K562 (cell line): Measurements from ENCODE around the gene SPDEF. TPM values are rescaled to one million over a fixed set of nuclear protein-coding genes. Genes with fewer than 3 reads are reported as not detected.

Source experiments
- ESRRA ChIP-seq: fragments of 450-650 bp; IDR thresholded peaks from 2 replicates; pipeline ENCODE4 v1.6.1; 2014; ENCODE audit warnings: low read depth, mild to moderate bottlenecking, moderate library complexity, borderline replicate concordance
- HMGN3 ChIP-seq: IDR thresholded peaks from 2 replicates; pipeline ENCODE4 v1.6.1; 2011; ENCODE audit warnings: borderline replicate concordance, low read depth, mild to moderate bottlenecking, mixed read lengths, low read length; ENCODE audit not compliant: insufficient read length; ENCODE audit errors: extremely low read depth
- HNRNPH1 ChIP-seq: fragments of 200-400 bp; formaldehyde crosslinking; optimal IDR thresholded peaks from 2 replicates; pipeline ENCODE3; 2017; ENCODE audit warnings: low read depth, mild to moderate bottlenecking, low read length, moderate library complexity
- LEF1 ChIP-seq: fragments of 450-650 bp; IDR thresholded peaks from 2 replicates; pipeline ENCODE4 v1.6.1; 2016; ENCODE audit warnings: mild to moderate bottlenecking
- MAX ChIP-seq: sonication (generic); formaldehyde crosslinking; IDR thresholded peaks from 2 replicates; pipeline ENCODE4 v1.9.0; 2022; ENCODE audit warnings: mild to moderate bottlenecking, missing genetic modification reagents
- NR4A1 ChIP-seq, 2 experiments: fragments of 250-450 bp in 1 of 2; fragments of 450-650 bp in 1 of 2; sonication (Bioruptor Pico) in 1 of 2; IDR thresholded peaks; 2 replicates each; pipeline versions ENCODE4 v1.4.0 to v1.6.1; 2016 to 2020; ENCODE audit warnings: mild to moderate bottlenecking in 2 of 2, missing compliant biosample characterization in 1 of 2, missing genetic modification characterization in 1 of 2, moderate library complexity in 1 of 2
- POLR2A ChIP-seq: fragments of 450-650 bp; conservative IDR thresholded peaks from 2 replicates; pipeline ENCODE4 v1.6.1; 2016
- RAD21 ChIP-seq, 2 experiments: fragments of 250-450 bp in 1 of 2; fragments of 450-650 bp in 1 of 2; sonication (Bioruptor Pico) in 1 of 2; formaldehyde crosslinking in 1 of 2; IDR thresholded peaks in 1 of 2; conservative IDR thresholded peaks in 1 of 2; 2 replicates each; pipeline versions ENCODE4 v1.4.0 to v1.8.0; 2020 to 2022; ENCODE audit warnings: mild to moderate bottlenecking in 2 of 2, moderate library complexity in 1 of 2
- SREBF2 ChIP-seq: sonication (generic); formaldehyde crosslinking; IDR thresholded peaks from 2 replicates; pipeline ENCODE4 v1.4.0; 2020; ENCODE audit warnings: mild to moderate bottlenecking, missing genetic modification reagents
- STAT5B ChIP-seq: fragments of 250-450 bp; sonication (Bioruptor Pico); IDR thresholded peaks from 2 replicates; pipeline ENCODE4 v1.8.0; 2021; ENCODE audit warnings: mild to moderate bottlenecking, inconsistent platforms
- TFAM ChIP-seq: fragments of 250-450 bp; sonication (Bioruptor Pico); conservative IDR thresholded peaks from 2 replicates; pipeline ENCODE4 v1.5.0; 2021; ENCODE audit warnings: mild to moderate bottlenecking, moderate library complexity
- ZNF217 ChIP-seq: sonication (generic); formaldehyde crosslinking; IDR thresholded peaks from 2 replicates; pipeline ENCODE4 v1.8.0; 2022; ENCODE audit warnings: mild to moderate bottlenecking, missing genetic modification reagents
- ZNF445 ChIP-seq: fragments of 250-450 bp; sonication (Bioruptor Pico); IDR thresholded peaks from 2 replicates; pipeline ENCODE4 v1.4.0; 2020; ENCODE audit warnings: low read depth, mild to moderate bottlenecking, moderate library complexity
- ZSCAN29 ChIP-seq: fragments of 450-650 bp; IDR thresholded peaks from 2 replicates; pipeline ENCODE4 v1.6.1; 2017
- polyA plus RNA-seq, 8 experiments: library from polyadenylated mRNA; depleted of rRNA in 4 of 8; stranded (reverse) in 5 of 8; unstranded in 3 of 8; fragments of >200 nt; fragmentation: Nextera tagmentation in 2 of 8; fragmentation: Illumina TruSeq in 1 of 8; extraction: Ambion mirVana in 2 of 8; extraction: Trizol in 1 of 8; gene quantifications; 2 replicates each; pipeline versions ENCODE4 v1.2.1 to v1.2.3, GENCODE V29; 2011 to 2014; ENCODE audit warnings: inconsistent platforms in 1 of 8, missing spikeins in 1 of 8
- total RNA-seq, 7 experiments: library from RNA; depleted of rRNA in 6 of 7; stranded (reverse); fragments of >200 nt in 6 of 7; fragmentation: Illumina TruSeq in 2 of 7; extraction: Trizol in 2 of 7; gene quantifications; 2 replicates each; pipeline versions ENCODE4 v1.2.1 to v1.2.3, GENCODE V29; 2011 to 2021; ENCODE audit warnings: low replicate concordance in 1 of 7
- TF ChIP-seq, protein P1 (sequence below), 2 experiments: IDR thresholded peaks; 2 replicates each; pipeline ENCODE4 v1.6.1; 2012; ENCODE audit warnings: improper control_type of control experiment in 2 of 2, low read depth in 2 of 2, low read length in 2 of 2, borderline replicate concordance in 1 of 2
- TF ChIP-seq, protein P2 (sequence below): fragments of 450-650 bp; formaldehyde crosslinking; IDR thresholded peaks from 2 replicates; pipeline ENCODE4 v1.4.0; 2022; ENCODE audit warnings: missing genetic modification characterization
- TF ChIP-seq, protein P3 (sequence below): fragments of 450-650 bp; formaldehyde crosslinking; IDR thresholded peaks from 2 replicates; pipeline ENCODE4 v1.4.0; 2022; ENCODE audit warnings: mild to moderate bottlenecking, moderate library complexity
- TF ChIP-seq, protein P4 (sequence below), 2 experiments: IDR thresholded peaks in 1 of 2; conservative IDR thresholded peaks in 1 of 2; 2 replicates each; pipeline ENCODE4 v1.6.1; 2016; ENCODE audit warnings: low read depth in 2 of 2, mild to moderate bottlenecking in 1 of 2, missing compliant biosample characterization in 1 of 2, missing genetic modification characterization in 1 of 2, moderate library complexity in 1 of 2

SPDEF gene
- total and polyA plus RNA-seq, 9 of the 15 experiments (the other 6 are each of a cell fraction or from before 2014, with no cell fraction given): 0.04 to 0.12 (median 0.11) TPM; not detected in 5

- TF ChIP-seq ESRRA (peak; percentile 95; the same call in 1 of the 2 replicates), SREBF2 (CRISPR knock-in tag) (no peak), MAX (CRISPR knock-in tag) (no peak), HNRNPH1 (no peak), HMGN3 (peak; percentile 99), POLR2A (no peak), RAD21 (CRISPR knock-in tag; conservative IDR thresholded peaks at IDR 0.05 in 1 of 2, IDR thresholded peaks at IDR 0.05 in 1 of 2) (no peak; a peak in 1 of 4 replicates), NR4A1 (CRISPR knock-in tag; IDR thresholded peaks at IDR 0.05) (0 out of 2 replicates have a peak, but pooled peaks have one; percentile 57), NR4A1 (tag; IDR thresholded peaks at IDR 0.05) (0 out of 2 replicates have a peak, but pooled peaks have one; percentile 35), ZNF445 (CRISPR knock-in tag) (no peak), TFAM (no peak), LEF1 (peak; percentile 83), ZNF217 (CRISPR knock-in tag) (no peak), STAT5B (CRISPR knock-in tag) (no peak), ZSCAN29 (no peak)
- TF ChIP-seq, protein P1, sequence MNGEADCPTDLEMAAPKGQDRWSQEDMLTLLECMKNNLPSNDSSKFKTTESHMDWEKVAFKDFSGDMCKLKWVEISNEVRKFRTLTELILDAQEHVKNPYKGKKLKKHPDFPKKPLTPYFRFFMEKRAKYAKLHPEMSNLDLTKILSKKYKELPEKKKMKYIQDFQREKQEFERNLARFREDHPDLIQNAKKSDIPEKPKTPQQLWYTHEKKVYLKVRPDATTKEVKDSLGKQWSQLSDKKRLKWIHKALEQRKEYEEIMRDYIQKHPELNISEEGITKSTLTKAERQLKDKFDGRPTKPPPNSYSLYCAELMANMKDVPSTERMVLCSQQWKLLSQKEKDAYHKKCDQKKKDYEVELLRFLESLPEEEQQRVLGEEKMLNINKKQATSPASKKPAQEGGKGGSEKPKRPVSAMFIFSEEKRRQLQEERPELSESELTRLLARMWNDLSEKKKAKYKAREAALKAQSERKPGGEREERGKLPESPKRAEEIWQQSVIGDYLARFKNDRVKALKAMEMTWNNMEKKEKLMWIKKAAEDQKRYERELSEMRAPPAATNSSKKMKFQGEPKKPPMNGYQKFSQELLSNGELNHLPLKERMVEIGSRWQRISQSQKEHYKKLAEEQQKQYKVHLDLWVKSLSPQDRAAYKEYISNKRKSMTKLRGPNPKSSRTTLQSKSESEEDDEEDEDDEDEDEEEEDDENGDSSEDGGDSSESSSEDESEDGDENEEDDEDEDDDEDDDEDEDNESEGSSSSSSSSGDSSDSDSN (IDR thresholded peaks at IDR 0.05; ENCODE audit: borderline replicate concordance in 1 of 2, low read depth in 2 of 2, low read length in 2 of 2): peak; percentile 56 to 71; a peak in 2 of 4 replicates
- TF ChIP-seq, protein P2, sequence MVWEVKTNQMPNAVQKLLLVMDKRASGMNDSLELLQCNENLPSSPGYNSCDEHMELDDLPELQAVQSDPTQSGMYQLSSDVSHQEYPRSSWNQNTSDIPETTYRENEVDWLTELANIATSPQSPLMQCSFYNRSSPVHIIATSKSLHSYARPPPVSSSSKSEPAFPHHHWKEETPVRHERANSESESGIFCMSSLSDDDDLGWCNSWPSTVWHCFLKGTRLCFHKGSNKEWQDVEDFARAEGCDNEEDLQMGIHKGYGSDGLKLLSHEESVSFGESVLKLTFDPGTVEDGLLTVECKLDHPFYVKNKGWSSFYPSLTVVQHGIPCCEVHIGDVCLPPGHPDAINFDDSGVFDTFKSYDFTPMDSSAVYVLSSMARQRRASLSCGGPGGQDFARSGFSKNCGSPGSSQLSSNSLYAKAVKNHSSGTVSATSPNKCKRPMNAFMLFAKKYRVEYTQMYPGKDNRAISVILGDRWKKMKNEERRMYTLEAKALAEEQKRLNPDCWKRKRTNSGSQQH: no peak
- TF ChIP-seq, protein P3, sequence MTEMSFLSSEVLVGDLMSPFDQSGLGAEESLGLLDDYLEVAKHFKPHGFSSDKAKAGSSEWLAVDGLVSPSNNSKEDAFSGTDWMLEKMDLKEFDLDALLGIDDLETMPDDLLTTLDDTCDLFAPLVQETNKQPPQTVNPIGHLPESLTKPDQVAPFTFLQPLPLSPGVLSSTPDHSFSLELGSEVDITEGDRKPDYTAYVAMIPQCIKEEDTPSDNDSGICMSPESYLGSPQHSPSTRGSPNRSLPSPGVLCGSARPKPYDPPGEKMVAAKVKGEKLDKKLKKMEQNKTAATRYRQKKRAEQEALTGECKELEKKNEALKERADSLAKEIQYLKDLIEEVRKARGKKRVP: peak; percentile 51; the same call in 1 of the 2 replicates
- TF ChIP-seq, protein P4, sequence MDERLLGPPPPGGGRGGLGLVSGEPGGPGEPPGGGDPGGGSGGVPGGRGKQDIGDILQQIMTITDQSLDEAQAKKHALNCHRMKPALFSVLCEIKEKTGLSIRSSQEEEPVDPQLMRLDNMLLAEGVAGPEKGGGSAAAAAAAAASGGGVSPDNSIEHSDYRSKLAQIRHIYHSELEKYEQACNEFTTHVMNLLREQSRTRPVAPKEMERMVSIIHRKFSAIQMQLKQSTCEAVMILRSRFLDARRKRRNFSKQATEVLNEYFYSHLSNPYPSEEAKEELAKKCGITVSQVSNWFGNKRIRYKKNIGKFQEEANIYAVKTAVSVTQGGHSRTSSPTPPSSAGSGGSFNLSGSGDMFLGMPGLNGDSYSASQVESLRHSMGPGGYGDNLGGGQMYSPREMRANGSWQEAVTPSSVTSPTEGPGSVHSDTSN (CRISPR knock-in tag; IDR thresholded peaks at IDR 0.05; ENCODE audit: low read depth): no peak
- TF ChIP-seq, protein P4 (tag; conservative IDR thresholded peaks at IDR 0.05; ENCODE audit: low read depth): no peak
These were observed 6.9 kb upstream of the SPDEF start (continued) for GRCh38 chr6:34562861-34563512.
